Ishikawa (cell line): Measurements from ENCODE around the gene MT1H.

Experiments used
- CEBPB ChIP-seq: IDR thresholded peaks from 2 replicates; pipeline ENCODE4 v1.6.1; 2012
- MAX ChIP-seq: IDR thresholded peaks from 2 replicates; pipeline ENCODE4 v1.6.1; 2012
- REST ChIP-seq: IDR thresholded peaks from 2 replicates; pipeline ENCODE4 v1.6.1; 2012; ENCODE audit warnings: low read depth, mild to moderate bottlenecking

- TF ChIP-seq CEBPB (no peak), REST (no peak), MAX (no peak)
Observed at GRCh38 chr16:56653218-56653617, 16.4 kb upstream of the MT1H start.
